Measurements from ENCODE around the gene TMEM209.

GRCh38 chr7:130123501-130123900, 81.7 kb downstream of the TMEM209 start:
- TF ChIP-seq CTCF (IDR thresholded peaks at IDR 0.05; ENCODE audit: low read length) = no peak
- no peak for TF ChIP-seq EZH2 (IDR thresholded peaks at IDR 0.05; ENCODE audit: borderline replicate concordance, low read length)
